HepG2 (cell line): ENCODE data around the gene ATG4B. TPM values are rescaled to one million over a fixed set of nuclear protein-coding genes. Genes with fewer than 3 reads are reported as not detected.

Experiments used
- MAFF ChIP-seq: IDR thresholded peaks from 2 replicates; pipeline ENCODE4 v1.6.1; 2011; ENCODE audit warnings: low read depth, low read length, improper control_type of control experiment
- PCBP2 ChIP-seq: fragments of 200-400 bp; formaldehyde crosslinking; optimal IDR thresholded peaks from 2 replicates; pipeline ENCODE3; 2018; ENCODE audit warnings: low read length, low read depth; ENCODE audit not compliant: poor library complexity, severe bottlenecking
- POLR2AphosphoS5 ChIP-seq: IDR thresholded peaks from 2 replicates; pipeline ENCODE4 v1.6.1; 2012; ENCODE audit warnings: low read depth, low read length
- ZNF329 ChIP-seq: sonication (generic); formaldehyde crosslinking; IDR thresholded peaks from 2 replicates; pipeline ENCODE4 v1.9.0; 2021; ENCODE audit warnings: low read depth, mild to moderate bottlenecking, missing genetic modification reagents
- polyA plus RNA-seq, 8 experiments: library from polyadenylated mRNA; depleted of rRNA in 3 of 8; stranded (reverse) in 7 of 8; unstranded in 1 of 8; fragments of >200 nt; fragmentation: Illumina TruSeq in 4 of 8; extraction: Trizol in 4 of 8; gene quantifications; 2 replicates each; pipeline versions ENCODE4 v1.2.1 to v1.2.3, GENCODE V29; 2011 to 2016; ENCODE audit warnings: low read depth in 4 of 8, missing spikeins in 1 of 8, mixed read lengths in 1 of 8; ENCODE audit not compliant: insufficient read depth in 1 of 8
- total RNA-seq, 5 experiments: library from RNA; depleted of rRNA; stranded (reverse); fragments of >200 nt; fragmentation: Illumina TruSeq; extraction: Trizol; gene quantifications; 2 replicates each; pipeline ENCODE4 v1.2.3, GENCODE V29; 2016; ENCODE audit warnings: low read depth in 1 of 5
- TF ChIP-seq, protein P1 (sequence below): sonication (generic); formaldehyde crosslinking; IDR thresholded peaks from 2 replicates; pipeline ENCODE4 v1.5.1; 2020; ENCODE audit warnings: mild to moderate bottlenecking, missing genetic modification reagents, moderate library complexity
- TF ChIP-seq, protein P2 (sequence below): IDR thresholded peaks from 2 replicates; pipeline ENCODE4 v1.6.1; 2016; ENCODE audit warnings: mild to moderate bottlenecking, missing biosample characterization, missing genetic modification reagents
- TF ChIP-seq, protein P3 (sequence below): sonication (generic); formaldehyde crosslinking; IDR thresholded peaks from 2 replicates; pipeline ENCODE4 v1.5.1; 2020; ENCODE audit warnings: missing genetic modification reagents, mild to moderate bottlenecking, borderline replicate concordance
- TF ChIP-seq, protein P4 (sequence below): sonication (generic); formaldehyde crosslinking; IDR thresholded peaks from 2 replicates; pipeline ENCODE4 v1.4.0; 2020; ENCODE audit warnings: mild to moderate bottlenecking, missing genetic modification reagents
- TF ChIP-seq, protein P5 (sequence below): sonication (generic); formaldehyde crosslinking; IDR thresholded peaks from 2 replicates; pipeline ENCODE4 v1.4.0; 2020; ENCODE audit warnings: missing genetic modification reagents, borderline replicate concordance
- TF ChIP-seq, protein P6 (sequence below): sonication (generic); formaldehyde crosslinking; IDR thresholded peaks from one replicate; pipeline ENCODE4 v1.5.1; 2020; ENCODE audit warnings: mild to moderate bottlenecking, missing genetic modification reagents; ENCODE audit errors: not compliant biosample characterization

Gene ATG4B
- total and polyA plus RNA-seq, 2 of the 13 experiments (the other 11 are each of a cell fraction or from before 2014, with no cell fraction given): 95.5 to 239 TPM

DNA sequence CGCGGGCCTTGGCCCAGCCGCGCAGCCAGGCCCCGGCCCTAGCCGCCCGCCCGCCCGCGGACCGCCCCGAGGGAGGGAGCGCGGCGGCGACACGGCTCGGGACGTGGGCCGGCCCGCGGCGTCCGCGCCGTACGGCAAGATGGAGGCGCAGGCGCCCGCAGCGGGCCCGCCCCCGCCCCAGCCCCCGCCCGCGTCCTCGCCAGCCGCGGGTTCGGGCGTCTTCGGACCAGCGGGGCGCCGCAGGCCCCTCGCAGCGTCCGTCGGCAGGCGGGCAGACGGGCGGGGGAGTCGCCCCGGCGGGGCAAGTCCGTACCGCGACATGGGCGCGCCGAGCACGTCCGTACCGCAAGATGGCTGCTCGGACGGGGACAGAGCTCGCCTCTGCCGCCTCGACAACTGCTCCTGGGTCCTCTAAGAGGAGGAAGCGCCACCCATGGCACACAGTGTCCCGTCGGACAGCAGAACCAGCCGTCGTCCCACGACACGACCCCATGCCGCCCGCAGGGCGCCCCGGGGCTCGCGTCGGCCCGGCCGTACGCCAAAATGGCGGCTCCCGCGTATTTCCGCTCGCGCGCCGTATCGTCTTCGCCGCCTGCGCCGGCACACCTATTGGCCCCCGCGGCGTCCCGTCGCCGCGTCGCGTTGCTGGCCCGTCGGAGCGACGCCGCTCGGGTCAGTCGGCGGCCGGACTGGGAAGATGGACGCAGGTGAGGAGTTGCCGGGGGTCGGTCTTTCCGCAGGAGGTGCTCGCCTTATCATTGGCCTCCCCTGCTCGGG, at the start of gene ATG4B, which contains the start of gene THAP4 (continued):
- TF ChIP-seq, protein P1, sequence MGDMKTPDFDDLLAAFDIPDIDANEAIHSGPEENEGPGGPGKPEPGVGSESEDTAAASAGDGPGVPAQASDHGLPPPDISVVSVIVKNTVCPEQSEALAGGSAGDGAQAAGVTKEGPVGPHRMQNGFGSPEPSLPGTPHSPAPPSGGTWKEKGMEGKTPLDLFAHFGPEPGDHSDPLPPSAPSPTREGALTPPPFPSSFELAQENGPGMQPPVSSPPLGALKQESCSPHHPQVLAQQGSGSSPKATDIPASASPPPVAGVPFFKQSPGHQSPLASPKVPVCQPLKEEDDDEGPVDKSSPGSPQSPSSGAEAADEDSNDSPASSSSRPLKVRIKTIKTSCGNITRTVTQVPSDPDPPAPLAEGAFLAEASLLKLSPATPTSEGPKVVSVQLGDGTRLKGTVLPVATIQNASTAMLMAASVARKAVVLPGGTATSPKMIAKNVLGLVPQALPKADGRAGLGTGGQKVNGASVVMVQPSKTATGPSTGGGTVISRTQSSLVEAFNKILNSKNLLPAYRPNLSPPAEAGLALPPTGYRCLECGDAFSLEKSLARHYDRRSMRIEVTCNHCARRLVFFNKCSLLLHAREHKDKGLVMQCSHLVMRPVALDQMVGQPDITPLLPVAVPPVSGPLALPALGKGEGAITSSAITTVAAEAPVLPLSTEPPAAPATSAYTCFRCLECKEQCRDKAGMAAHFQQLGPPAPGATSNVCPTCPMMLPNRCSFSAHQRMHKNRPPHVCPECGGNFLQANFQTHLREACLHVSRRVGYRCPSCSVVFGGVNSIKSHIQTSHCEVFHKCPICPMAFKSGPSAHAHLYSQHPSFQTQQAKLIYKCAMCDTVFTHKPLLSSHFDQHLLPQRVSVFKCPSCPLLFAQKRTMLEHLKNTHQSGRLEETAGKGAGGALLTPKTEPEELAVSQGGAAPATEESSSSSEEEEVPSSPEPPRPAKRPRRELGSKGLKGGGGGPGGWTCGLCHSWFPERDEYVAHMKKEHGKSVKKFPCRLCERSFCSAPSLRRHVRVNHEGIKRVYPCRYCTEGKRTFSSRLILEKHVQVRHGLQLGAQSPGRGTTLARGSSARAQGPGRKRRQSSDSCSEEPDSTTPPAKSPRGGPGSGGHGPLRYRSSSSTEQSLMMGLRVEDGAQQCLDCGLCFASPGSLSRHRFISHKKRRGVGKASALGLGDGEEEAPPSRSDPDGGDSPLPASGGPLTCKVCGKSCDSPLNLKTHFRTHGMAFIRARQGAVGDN (CRISPR knock-in tag): peak; percentile 86
- TF ChIP-seq, protein P2, sequence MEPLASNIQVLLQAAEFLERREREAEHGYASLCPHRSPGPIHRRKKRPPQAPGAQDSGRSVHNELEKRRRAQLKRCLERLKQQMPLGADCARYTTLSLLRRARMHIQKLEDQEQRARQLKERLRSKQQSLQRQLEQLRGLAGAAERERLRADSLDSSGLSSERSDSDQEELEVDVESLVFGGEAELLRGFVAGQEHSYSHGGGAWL: peak; percentile 66; the same call in 1 of the 2 replicates
- TF ChIP-seq, protein P3, sequence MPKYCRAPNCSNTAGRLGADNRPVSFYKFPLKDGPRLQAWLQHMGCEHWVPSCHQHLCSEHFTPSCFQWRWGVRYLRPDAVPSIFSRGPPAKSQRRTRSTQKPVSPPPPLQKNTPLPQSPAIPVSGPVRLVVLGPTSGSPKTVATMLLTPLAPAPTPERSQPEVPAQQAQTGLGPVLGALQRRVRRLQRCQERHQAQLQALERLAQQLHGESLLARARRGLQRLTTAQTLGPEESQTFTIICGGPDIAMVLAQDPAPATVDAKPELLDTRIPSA (CRISPR knock-in tag): no peak
- TF ChIP-seq, protein P4, sequence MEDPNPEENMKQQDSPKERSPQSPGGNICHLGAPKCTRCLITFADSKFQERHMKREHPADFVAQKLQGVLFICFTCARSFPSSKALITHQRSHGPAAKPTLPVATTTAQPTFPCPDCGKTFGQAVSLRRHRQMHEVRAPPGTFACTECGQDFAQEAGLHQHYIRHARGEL: no peak
- TF ChIP-seq, protein P5, sequence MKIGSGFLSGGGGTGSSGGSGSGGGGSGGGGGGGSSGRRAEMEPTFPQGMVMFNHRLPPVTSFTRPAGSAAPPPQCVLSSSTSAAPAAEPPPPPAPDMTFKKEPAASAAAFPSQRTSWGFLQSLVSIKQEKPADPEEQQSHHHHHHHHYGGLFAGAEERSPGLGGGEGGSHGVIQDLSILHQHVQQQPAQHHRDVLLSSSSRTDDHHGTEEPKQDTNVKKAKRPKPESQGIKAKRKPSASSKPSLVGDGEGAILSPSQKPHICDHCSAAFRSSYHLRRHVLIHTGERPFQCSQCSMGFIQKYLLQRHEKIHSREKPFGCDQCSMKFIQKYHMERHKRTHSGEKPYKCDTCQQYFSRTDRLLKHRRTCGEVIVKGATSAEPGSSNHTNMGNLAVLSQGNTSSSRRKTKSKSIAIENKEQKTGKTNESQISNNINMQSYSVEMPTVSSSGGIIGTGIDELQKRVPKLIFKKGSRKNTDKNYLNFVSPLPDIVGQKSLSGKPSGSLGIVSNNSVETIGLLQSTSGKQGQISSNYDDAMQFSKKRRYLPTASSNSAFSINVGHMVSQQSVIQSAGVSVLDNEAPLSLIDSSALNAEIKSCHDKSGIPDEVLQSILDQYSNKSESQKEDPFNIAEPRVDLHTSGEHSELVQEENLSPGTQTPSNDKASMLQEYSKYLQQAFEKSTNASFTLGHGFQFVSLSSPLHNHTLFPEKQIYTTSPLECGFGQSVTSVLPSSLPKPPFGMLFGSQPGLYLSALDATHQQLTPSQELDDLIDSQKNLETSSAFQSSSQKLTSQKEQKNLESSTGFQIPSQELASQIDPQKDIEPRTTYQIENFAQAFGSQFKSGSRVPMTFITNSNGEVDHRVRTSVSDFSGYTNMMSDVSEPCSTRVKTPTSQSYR (CRISPR knock-in tag): peak; percentile 70; the same call in 1 of the 2 replicates
- TF ChIP-seq PCBP2 (no peak), ZNF329 (CRISPR knock-in tag) (0 out of 2 replicates have a peak, but pooled peaks have one; percentile 49), POLR2AphosphoS5 (peak; percentile 91), MAFF (no peak)
- TF ChIP-seq, protein P6, sequence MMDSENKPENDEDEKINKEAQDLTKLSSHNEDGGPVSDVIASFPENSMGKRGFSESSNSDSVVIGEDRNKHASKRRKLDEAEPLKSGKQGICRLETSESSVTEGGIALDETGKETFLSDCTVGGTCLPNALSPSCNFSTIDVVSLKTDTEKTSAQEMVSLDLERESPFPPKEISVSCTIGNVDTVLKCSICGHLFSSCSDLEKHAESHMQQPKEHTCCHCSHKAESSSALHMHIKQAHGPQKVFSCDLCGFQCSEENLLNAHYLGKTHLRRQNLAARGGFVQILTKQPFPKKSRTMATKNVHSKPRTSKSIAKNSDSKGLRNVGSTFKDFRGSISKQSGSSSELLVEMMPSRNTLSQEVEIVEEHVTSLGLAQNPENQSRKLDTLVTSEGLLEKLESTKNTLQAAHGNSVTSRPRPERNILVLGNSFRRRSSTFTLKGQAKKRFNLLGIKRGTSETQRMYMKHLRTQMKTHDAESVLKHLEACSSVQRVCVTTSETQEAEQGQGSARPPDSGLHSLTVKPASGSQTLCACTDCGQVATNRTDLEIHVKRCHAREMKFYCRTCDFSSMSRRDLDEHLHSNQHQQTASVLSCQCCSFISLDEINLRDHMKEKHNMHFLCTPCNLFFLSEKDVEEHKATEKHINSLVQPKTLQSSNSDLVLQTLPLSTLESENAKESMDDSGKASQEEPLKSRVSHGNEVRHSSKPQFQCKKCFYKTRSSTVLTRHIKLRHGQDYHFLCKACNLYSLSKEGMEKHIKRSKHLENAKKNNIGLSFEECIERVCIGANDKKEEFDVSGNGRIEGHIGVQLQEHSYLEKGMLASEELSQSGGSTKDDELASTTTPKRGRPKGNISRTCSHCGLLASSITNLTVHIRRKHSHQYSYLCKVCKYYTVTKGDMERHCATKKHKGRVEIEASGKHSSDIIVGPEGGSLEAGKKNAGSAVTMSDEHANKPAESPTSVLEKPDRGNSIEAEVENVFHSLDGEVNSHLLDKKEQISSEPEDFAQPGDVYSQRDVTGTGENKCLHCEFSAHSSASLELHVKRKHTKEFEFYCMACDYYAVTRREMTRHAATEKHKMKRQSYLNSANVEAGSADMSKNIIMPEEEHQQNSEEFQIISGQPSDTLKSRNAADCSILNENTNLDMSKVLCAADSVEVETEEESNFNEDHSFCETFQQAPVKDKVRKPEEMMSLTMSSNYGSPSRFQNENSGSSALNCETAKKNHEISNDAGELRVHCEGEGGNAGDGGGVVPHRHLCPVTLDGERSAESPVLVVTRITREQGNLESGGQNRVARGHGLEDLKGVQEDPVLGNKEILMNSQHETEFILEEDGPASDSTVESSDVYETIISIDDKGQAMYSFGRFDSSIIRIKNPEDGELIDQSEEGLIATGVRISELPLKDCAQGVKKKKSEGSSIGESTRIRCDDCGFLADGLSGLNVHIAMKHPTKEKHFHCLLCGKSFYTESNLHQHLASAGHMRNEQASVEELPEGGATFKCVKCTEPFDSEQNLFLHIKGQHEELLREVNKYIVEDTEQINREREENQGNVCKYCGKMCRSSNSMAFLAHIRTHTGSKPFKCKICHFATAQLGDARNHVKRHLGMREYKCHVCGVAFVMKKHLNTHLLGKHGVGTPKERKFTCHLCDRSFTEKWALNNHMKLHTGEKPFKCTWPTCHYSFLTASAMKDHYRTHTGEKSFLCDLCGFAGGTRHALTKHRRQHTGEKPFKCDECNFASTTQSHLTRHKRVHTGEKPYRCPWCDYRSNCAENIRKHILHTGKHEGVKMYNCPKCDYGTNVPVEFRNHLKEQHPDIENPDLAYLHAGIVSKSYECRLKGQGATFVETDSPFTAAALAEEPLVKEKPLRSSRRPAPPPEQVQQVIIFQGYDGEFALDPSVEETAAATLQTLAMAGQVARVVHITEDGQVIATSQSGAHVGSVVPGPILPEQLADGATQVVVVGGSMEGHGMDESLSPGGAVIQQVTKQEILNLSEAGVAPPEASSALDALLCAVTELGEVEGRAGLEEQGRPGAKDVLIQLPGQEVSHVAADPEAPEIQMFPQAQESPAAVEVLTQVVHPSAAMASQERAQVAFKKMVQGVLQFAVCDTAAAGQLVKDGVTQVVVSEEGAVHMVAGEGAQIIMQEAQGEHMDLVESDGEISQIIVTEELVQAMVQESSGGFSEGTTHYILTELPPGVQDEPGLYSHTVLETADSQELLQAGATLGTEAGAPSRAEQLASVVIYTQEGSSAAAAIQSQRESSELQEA (CRISPR knock-in tag): peak; percentile 82
